Measurements from ENCODE around the gene RERG.

GRCh38 chr12:15118955-15119354 lies 102.3 kb downstream of the RERG start:
- TF ChIP-seq, protein P1, sequence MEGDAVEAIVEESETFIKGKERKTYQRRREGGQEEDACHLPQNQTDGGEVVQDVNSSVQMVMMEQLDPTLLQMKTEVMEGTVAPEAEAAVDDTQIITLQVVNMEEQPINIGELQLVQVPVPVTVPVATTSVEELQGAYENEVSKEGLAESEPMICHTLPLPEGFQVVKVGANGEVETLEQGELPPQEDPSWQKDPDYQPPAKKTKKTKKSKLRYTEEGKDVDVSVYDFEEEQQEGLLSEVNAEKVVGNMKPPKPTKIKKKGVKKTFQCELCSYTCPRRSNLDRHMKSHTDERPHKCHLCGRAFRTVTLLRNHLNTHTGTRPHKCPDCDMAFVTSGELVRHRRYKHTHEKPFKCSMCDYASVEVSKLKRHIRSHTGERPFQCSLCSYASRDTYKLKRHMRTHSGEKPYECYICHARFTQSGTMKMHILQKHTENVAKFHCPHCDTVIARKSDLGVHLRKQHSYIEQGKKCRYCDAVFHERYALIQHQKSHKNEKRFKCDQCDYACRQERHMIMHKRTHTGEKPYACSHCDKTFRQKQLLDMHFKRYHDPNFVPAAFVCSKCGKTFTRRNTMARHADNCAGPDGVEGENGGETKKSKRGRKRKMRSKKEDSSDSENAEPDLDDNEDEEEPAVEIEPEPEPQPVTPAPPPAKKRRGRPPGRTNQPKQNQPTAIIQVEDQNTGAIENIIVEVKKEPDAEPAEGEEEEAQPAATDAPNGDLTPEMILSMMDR (conservative IDR thresholded peaks at IDR 0.05; ENCODE audit: low read depth, low read length) = no peak
- TF ChIP-seq POLR2A (IDR thresholded peaks at IDR 0.05; ENCODE audit: low read depth, low read length) = no peak
- TF ChIP-seq CHD1 (IDR thresholded peaks at IDR 0.05; ENCODE audit: low read depth, low read length) = no peak
- no peak for TF ChIP-seq RAD21 (IDR thresholded peaks at IDR 0.05; ENCODE audit: low read length)
- TF ChIP-seq USF2 (IDR thresholded peaks at IDR 0.05; ENCODE audit: low read depth, low read length) = no peak
- no peak for TF ChIP-seq CEBPB (IDR thresholded peaks at IDR 0.05; ENCODE audit: low read depth, low read length)
- no peak for TF ChIP-seq MXI1 (IDR thresholded peaks at IDR 0.05; ENCODE audit: borderline replicate concordance, low read depth, low read length)
- no peak for TF ChIP-seq MAZ (IDR thresholded peaks at IDR 0.05; ENCODE audit: borderline replicate concordance, low read depth, low read length)
- no peak for TF ChIP-seq MAFK (IDR thresholded peaks at IDR 0.05; ENCODE audit: low read depth, low read length)
- TF ChIP-seq SMC3 (IDR thresholded peaks at IDR 0.05; ENCODE audit: low read depth, low read length) = no peak

All from IMR-90 (cell line).